ENCODE data around the gene PRR12.

The PRR12 gene

DNA sequence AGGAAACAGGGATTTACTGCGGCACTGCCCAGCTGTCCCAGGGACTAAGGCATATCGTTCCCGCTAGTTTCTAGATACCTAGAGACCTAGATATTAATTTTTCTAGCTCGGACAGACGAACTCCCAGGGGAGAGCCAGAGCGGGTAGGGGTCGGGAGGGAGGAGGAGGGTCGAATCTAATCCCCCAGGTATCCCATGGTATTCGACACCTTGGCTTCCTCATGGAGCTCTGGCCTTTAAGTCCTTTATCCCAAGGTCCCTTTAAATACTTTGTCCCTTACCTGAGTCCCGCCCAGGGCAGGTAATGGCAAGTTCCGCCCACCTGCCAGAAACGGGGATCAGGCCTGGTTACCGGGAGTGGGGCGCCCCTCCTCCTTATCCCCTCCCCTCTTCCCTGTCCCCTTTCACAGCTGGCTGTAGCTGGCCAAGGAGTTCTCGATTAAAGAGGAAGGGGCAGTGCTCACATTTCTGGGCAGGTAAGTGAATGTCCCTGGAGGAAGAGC is 9.9 kb upstream of the PRR12 start, which contains the start of gene PRRG2:
Gene PRRG2, plus strand, starts transcription at position 310 of the 502 bp plus-strand sequence. CDS start 1,904 bp downstream, outside the sequence.
- H3K36me3 ChIP-seq (ENCODE audit: control insufficient read depth, insufficient read depth, low read length): no peaks in the 10 kb centered on the region
- TF ChIP-seq, protein P1, sequence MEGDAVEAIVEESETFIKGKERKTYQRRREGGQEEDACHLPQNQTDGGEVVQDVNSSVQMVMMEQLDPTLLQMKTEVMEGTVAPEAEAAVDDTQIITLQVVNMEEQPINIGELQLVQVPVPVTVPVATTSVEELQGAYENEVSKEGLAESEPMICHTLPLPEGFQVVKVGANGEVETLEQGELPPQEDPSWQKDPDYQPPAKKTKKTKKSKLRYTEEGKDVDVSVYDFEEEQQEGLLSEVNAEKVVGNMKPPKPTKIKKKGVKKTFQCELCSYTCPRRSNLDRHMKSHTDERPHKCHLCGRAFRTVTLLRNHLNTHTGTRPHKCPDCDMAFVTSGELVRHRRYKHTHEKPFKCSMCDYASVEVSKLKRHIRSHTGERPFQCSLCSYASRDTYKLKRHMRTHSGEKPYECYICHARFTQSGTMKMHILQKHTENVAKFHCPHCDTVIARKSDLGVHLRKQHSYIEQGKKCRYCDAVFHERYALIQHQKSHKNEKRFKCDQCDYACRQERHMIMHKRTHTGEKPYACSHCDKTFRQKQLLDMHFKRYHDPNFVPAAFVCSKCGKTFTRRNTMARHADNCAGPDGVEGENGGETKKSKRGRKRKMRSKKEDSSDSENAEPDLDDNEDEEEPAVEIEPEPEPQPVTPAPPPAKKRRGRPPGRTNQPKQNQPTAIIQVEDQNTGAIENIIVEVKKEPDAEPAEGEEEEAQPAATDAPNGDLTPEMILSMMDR (IDR thresholded peaks at IDR 0.05): no peak
- H3K79me2 ChIP-seq: peaks cover 21% of the 10 kb centered on the region
- peak within 1 kb of the TSS; percentile 55 for H3K9ac ChIP-seq
- H3K4me3 ChIP-seq (ENCODE audit: low read depth, low read length): peak within 1 kb of the TSS; percentile 88
- H3K4me1 ChIP-seq: peaks cover 5% of the 10 kb centered on the region
- peak within 1 kb of the TSS; percentile 84 for H3K4me2 ChIP-seq (ENCODE audit: low read length)
- peak within 1 kb of the TSS; percentile 95 for H2AFZ ChIP-seq
- no peaks in the 10 kb centered on the region for H3K9me3 ChIP-seq (ENCODE audit: control insufficient read depth, low read length)
- no peaks in the 10 kb centered on the region for H3K27me3 ChIP-seq (ENCODE audit: control insufficient read depth, insufficient read depth, low read length)
- H3K27ac ChIP-seq: peak within 1 kb of the TSS; percentile 73

DNA sequence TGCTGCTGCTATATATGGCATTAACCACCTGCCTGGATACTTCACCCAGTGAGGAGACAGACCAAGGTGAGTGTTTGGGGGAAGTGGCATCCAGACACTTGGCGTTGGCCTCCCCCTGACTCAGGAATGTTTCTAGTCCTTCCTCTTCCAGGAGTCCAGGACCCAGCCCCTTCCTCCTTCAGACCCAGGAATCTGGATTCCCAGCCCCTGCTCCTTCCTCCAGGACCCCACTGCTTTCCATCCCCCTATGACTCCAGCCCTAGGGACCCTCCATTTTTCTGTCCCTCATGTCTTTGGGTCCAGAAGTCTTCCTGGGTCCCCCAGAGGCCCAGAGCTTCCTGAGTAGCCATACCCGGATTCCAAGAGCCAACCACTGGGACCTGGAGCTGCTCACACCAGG is 7.7 kb upstream of the PRR12 start:
- Histone ChIP-seq H3K36me3 (ENCODE audit: control insufficient read depth, insufficient read depth, low read length) (no peaks in the 10 kb centered on the region), H3K79me2 (peaks cover 6% of the 10 kb centered on the region), H3K9ac (no peak overlapping the region), H3K9me3 (ENCODE audit: control insufficient read depth, low read length) (no peaks in the 10 kb centered on the region), H3K27me3 (ENCODE audit: control insufficient read depth, insufficient read depth, low read length) (no peaks in the 10 kb centered on the region), H3K4me1 (peaks cover 5% of the 10 kb centered on the region), H3K4me2 (ENCODE audit: low read length) (no peak overlapping the region), H3K27ac (no peak overlapping the region), H2AFZ (no peak overlapping the region), H3K4me3 (ENCODE audit: low read depth, low read length) (no peak overlapping the region)
- TF ChIP-seq, protein P1 (IDR thresholded peaks at IDR 0.05): no peak

DNA sequence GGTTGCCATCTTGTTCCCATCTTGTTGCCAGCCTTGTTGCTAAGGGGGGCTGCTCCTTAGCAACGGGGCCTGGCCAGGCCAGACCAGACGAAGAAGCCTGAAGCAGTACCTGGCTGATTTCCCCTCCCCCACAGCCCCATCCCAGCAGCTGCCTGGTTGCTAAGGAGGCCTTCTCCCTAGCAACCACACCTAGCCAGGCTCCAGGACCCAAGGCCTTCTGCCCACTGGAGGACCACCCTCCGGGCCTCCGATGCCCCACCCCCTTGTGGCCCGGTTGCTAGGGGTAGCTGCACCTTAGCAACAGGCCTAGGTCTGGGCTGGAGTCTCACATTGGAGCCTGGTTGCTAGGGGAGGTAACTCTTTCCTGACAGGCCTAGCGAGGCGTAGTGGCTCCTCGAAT is 6.0 kb upstream of the PRR12 start:
- H3K4me1 ChIP-seq: peaks cover 2% of the 10 kb centered on the region
- no peak overlapping the region for H3K27ac ChIP-seq
- peaks cover 2% of the 10 kb centered on the region for H3K79me2 ChIP-seq
- no peaks in the 10 kb centered on the region for H3K9me3 ChIP-seq (ENCODE audit: control insufficient read depth, low read length)
- no peaks in the 10 kb centered on the region for H3K27me3 ChIP-seq (ENCODE audit: control insufficient read depth, insufficient read depth, low read length)
- TF ChIP-seq, protein P1 (IDR thresholded peaks at IDR 0.05): no peak
- no peaks in the 10 kb centered on the region for H3K36me3 ChIP-seq (ENCODE audit: control insufficient read depth, insufficient read depth, low read length)
- no peak overlapping the region for H3K9ac ChIP-seq
- H2AFZ ChIP-seq: no peak overlapping the region
- no peak overlapping the region for H3K4me2 ChIP-seq (ENCODE audit: low read length)
- no peak overlapping the region for H3K4me3 ChIP-seq (ENCODE audit: low read depth, low read length)

DNA sequence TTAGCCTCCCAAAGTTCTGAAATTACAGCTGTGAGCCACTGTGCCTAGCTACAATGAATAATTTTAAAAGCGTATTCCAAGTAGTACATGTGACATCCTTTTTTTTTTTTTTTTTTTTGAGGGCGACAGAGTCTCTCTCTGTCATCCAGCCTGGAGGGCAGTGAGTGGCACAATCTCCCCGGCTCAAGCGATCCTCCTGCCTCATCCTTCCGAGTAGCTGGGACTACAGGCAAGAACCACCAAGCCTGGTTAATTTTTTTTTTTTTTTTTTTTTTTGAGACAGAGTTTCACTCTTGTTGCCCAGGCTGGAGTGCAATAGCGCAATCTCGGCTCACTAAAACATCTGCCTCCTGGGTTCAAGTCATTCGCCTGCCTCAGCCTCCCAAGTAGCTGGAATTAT is 3.8 kb upstream of the PRR12 start:
- H3K4me3 ChIP-seq (ENCODE audit: low read depth, low read length): no peak overlapping the region
- no peaks in the 10 kb centered on the region for H3K9me3 ChIP-seq (ENCODE audit: control insufficient read depth, low read length)
- H3K36me3 ChIP-seq (ENCODE audit: control insufficient read depth, insufficient read depth, low read length): no peaks in the 10 kb centered on the region
- H3K9ac ChIP-seq: no peak overlapping the region
- no peak overlapping the region for H2AFZ ChIP-seq
- peaks cover 2% of the 10 kb centered on the region for H3K4me1 ChIP-seq
- H3K4me2 ChIP-seq (ENCODE audit: low read length): no peak overlapping the region
- TF ChIP-seq, protein P1 (IDR thresholded peaks at IDR 0.05): no peak
- H3K27ac ChIP-seq: no peak overlapping the region
- H3K79me2 ChIP-seq: no peaks in the 10 kb centered on the region
- no peaks in the 10 kb centered on the region for H3K27me3 ChIP-seq (ENCODE audit: control insufficient read depth, insufficient read depth, low read length)

Measured in parathyroid adenoma (tissue), 2 donors.